Neural cell (in vitro differentiated cells): ENCODE results near the gene TMEM87A. TPM values are rescaled to one million over a fixed set of nuclear protein-coding genes. Genes with fewer than 3 reads are reported as not detected.

ENCODE experiments used
- H2AFZ ChIP-seq: fragments of 200-600, 300-800 bp; sonication (generic), shearing (Covaris generic); 2 replicates; pipeline ENCODE4 v1.6.0; 2014; ENCODE audit warnings: low read depth, mild to moderate bottlenecking, antibody characterized with exemption, low read length, moderate library complexity
- H3F3A ChIP-seq: fragments of 200-600 bp; shearing (Covaris generic); 2 replicates; pipeline ENCODE4 v1.6.1; 2016; ENCODE audit warnings: mild to moderate bottlenecking, moderate library complexity, mixed read lengths, antibody characterized with exemption, low read length; ENCODE audit not compliant: insufficient read depth, poor library complexity, severe bottlenecking
- H3K27ac ChIP-seq: fragments of 200-600, 300-800 bp; sonication (generic), shearing (Covaris generic); 2 replicates; pipeline ENCODE4 v1.5.1; 2014; ENCODE audit warnings: mild to moderate bottlenecking, low read length, moderate library complexity
- H3K27me3 ChIP-seq: fragments of 300-800, 200-600 bp; sonication (generic), shearing (Covaris generic); 2 replicates; pipeline ENCODE4 v1.6.0; 2014; ENCODE audit warnings: mild to moderate bottlenecking, low read depth, low read length, moderate library complexity; ENCODE audit not compliant: insufficient read depth
- H3K36me3 ChIP-seq: fragments of 300-800, 200-600 bp; sonication (generic), shearing (Covaris generic); 2 replicates; pipeline ENCODE4 v1.5.1; 2014; ENCODE audit warnings: mild to moderate bottlenecking, antibody characterized with exemption, low read length, moderate library complexity; ENCODE audit not compliant: insufficient read depth
- H3K4me2 ChIP-seq: fragments of 300-800, 200-600 bp; sonication (generic), shearing (Covaris generic); 2 replicates; pipeline ENCODE4 v1.6.0; 2014; ENCODE audit warnings: mild to moderate bottlenecking, low read length
- H3K4me3 ChIP-seq: fragments of 300-800, 200-600 bp; sonication (generic), shearing (Covaris generic); 2 replicates; pipeline ENCODE4 v1.5.1; 2014; ENCODE audit warnings: mild to moderate bottlenecking, low read length, moderate library complexity
- H3K79me2 ChIP-seq: fragments of 200-600 bp; shearing (Covaris generic); replicated peaks from 2 replicates; pipeline ENCODE4 v1.6.0; 2014; ENCODE audit warnings: mild to moderate bottlenecking, low read length, moderate library complexity; ENCODE audit not compliant: insufficient read depth
- H3K9ac ChIP-seq: fragments of 300-800, 200-600 bp; sonication (generic), shearing (Covaris generic); 2 replicates; pipeline ENCODE4 v1.6.1; 2016; ENCODE audit warnings: mild to moderate bottlenecking, low read length, mixed read lengths
- H3K9me2 ChIP-seq: fragments of 200-600 bp; shearing (Covaris generic); 2 replicates; pipeline ENCODE4 v1.6.1; 2016; ENCODE audit warnings: mild to moderate bottlenecking, low read length, mixed read lengths; ENCODE audit not compliant: insufficient read depth
- H3K9me3 ChIP-seq: fragments of 200-600, 300-800 bp; sonication (generic), shearing (Covaris generic); 2 replicates; pipeline ENCODE4 v1.6.1; 2016; ENCODE audit warnings: mild to moderate bottlenecking, mixed run types, low read length, moderate library complexity, mixed read lengths
- H4K20me1 ChIP-seq: fragments of 200-600 bp; shearing (Covaris generic); 2 replicates; pipeline ENCODE4 v1.6.1; 2016; ENCODE audit warnings: mild to moderate bottlenecking, mixed run types; ENCODE audit not compliant: insufficient read depth
- EP300 ChIP-seq: fragments of 450-650 bp; conservative IDR thresholded peaks from 2 replicates; pipeline ENCODE4 v1.6.1; 2014; ENCODE audit warnings: antibody characterized with exemption, mild to moderate bottlenecking, moderate library complexity; ENCODE audit not compliant: poor library complexity, severe bottlenecking
- EZH2 ChIP-seq: fragments of 200-600, 300-800 bp; shearing (Covaris generic), sonication (generic); IDR thresholded peaks from 2 replicates; pipeline ENCODE4 v1.6.1; 2014; ENCODE audit warnings: antibody characterized with exemption, low read length, borderline replicate concordance, mild to moderate bottlenecking; ENCODE audit not compliant: insufficient read depth, poor library complexity, severe bottlenecking
- MXI1 ChIP-seq: fragments of 450-650 bp; conservative IDR thresholded peaks from 2 replicates; pipeline ENCODE4 v1.6.1; 2014; ENCODE audit warnings: antibody characterized with exemption, mild to moderate bottlenecking; ENCODE audit not compliant: poor library complexity, severe bottlenecking
- POLR2AphosphoS5 ChIP-seq: IDR thresholded peaks from 2 replicates; pipeline ENCODE4 v1.6.1; 2012
- RAD21 ChIP-seq: fragments of 450-650 bp; conservative IDR thresholded peaks from 2 replicates; pipeline ENCODE4 v1.6.1; 2014; ENCODE audit warnings: antibody characterized with exemption, mild to moderate bottlenecking, moderate library complexity
- REST ChIP-seq: IDR thresholded peaks from 2 replicates; pipeline ENCODE4 v1.6.1; 2012; ENCODE audit warnings: borderline replicate concordance
- SMC3 ChIP-seq: fragments of 450-650 bp; conservative IDR thresholded peaks from 2 replicates; pipeline ENCODE4 v1.6.1; 2014; ENCODE audit warnings: antibody characterized with exemption, mild to moderate bottlenecking, moderate library complexity; ENCODE audit not compliant: poor library complexity
- TAF1 ChIP-seq: IDR thresholded peaks from 2 replicates; pipeline ENCODE4 v1.6.1; 2012; ENCODE audit warnings: low read depth
- polyA plus RNA-seq: library from polyadenylated mRNA; depleted of rRNA; stranded (reverse); fragments of >200 nt; gene quantifications from 2 replicates; pipeline ENCODE4 v1.2.3, GENCODE V29; 2014
- small RNA-seq, 3 experiments: library from RNA; depleted of rRNA; stranded (forward); fragments of <200 nt; gene quantifications; one replicate each; pipeline ENCODE3, GENCODE V24; 2012
- TF ChIP-seq, protein P1 (sequence below): fragments of 450-650 bp; IDR thresholded peaks from 2 replicates; pipeline ENCODE4 v1.5.1; 2014; ENCODE audit warnings: antibody characterized with exemption, mild to moderate bottlenecking, moderate library complexity; ENCODE audit not compliant: poor library complexity, severe bottlenecking

TMEM87A gene
- polyA plus RNA-seq, 1 donor from 2014 or later = 50.4 TPM

DNA sequence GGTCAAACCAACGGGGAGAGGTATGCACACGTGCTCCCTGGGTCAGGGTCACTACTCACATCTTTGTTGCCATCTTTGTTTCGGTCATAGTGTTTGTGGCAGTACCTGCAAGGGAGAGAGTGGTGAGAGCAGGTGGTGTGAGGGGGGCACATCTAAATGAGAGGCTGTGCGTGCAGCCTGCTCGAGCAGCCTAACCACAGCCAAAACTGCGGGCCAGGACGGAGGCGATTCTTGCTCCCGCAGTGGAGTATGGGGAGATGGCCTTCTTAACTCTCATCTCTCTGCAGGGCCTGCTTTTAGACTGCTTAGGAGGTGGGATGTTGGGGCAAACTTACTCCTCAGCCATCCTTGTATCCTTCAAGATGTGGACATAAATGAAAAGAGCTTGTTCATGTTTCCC is 109.9 kb downstream of the TMEM87A start:
- Histone ChIP-seq H3K4me2 (no peak overlapping the region), H2AFZ (no peak overlapping the region), H3K27me3 (no peaks in the 10 kb centered on the region), H4K20me1 (no peaks in the 10 kb centered on the region), H3K27ac (no peak overlapping the region), H3F3A (no peaks in the 10 kb centered on the region), H3K9me3 (no peaks in the 10 kb centered on the region), H3K4me3 (no peak overlapping the region), H3K9ac (no peak overlapping the region), H3K9me2 (no peaks in the 10 kb centered on the region), H3K79me2 (no peaks in the 10 kb centered on the region), H3K36me3 (peaks cover 4% of the 10 kb centered on the region)
- TF ChIP-seq, protein P1, sequence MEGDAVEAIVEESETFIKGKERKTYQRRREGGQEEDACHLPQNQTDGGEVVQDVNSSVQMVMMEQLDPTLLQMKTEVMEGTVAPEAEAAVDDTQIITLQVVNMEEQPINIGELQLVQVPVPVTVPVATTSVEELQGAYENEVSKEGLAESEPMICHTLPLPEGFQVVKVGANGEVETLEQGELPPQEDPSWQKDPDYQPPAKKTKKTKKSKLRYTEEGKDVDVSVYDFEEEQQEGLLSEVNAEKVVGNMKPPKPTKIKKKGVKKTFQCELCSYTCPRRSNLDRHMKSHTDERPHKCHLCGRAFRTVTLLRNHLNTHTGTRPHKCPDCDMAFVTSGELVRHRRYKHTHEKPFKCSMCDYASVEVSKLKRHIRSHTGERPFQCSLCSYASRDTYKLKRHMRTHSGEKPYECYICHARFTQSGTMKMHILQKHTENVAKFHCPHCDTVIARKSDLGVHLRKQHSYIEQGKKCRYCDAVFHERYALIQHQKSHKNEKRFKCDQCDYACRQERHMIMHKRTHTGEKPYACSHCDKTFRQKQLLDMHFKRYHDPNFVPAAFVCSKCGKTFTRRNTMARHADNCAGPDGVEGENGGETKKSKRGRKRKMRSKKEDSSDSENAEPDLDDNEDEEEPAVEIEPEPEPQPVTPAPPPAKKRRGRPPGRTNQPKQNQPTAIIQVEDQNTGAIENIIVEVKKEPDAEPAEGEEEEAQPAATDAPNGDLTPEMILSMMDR = no peak
- TF ChIP-seq EP300 (no peak), EZH2 (no peak), TAF1 (no peak), REST (no peak), SMC3 (no peak), MXI1 (no peak), POLR2AphosphoS5 (no peak), RAD21 (no peak)

Small RNA genes within 50 kb of the gene (small RNA-seq; reads per million reads assigned to genes)
- gene MIR627 = 2.9 to 15.7 (median 7.7) reads per million in 3 experiments

Other genes with a start within 250 kb of the TMEM87A start
- gene PLA2G4D, start 178.9 kb downstream of the TMEM87A start, polyA plus RNA-seq = not detected in 2 replicates
- not detected in 2 replicates for gene PLA2G4F, start 116.8 kb downstream of the TMEM87A start, polyA plus RNA-seq
- 59.9 and 73.5 TPM in 2 replicates for gene VPS39, start 65.1 kb downstream of the TMEM87A start, polyA plus RNA-seq
- gene GANC, start 232 bp downstream of the TMEM87A start, polyA plus RNA-seq = 5.3 and 6.0 TPM in 2 replicates
- 1.5 TPM in 1 of 2 replicates, not detected in the other for gene CAPN3, start 86.1 kb upstream of the TMEM87A start, polyA plus RNA-seq
- gene ZNF106, start 217.7 kb upstream of the TMEM87A start, polyA plus RNA-seq = 18.6 and 24.0 TPM in 2 replicates
- gene SNAP23, start 222.2 kb upstream of the TMEM87A start, polyA plus RNA-seq = 36.6 and 40.7 TPM in 2 replicates